GM19397 (cell line): Measurements from ENCODE around the gene SLC39A9.

ENCODE experiments used
- ATAC-seq: cut with Tn5 transposase; IDR thresholded peaks from one replicate; pipeline ENCODE4 v1.9.1; 2021; ENCODE audit warnings: mild to moderate bottlenecking, moderate library complexity; ENCODE audit not compliant: unreplicated experiment

SLC39A9 gene

DNA sequence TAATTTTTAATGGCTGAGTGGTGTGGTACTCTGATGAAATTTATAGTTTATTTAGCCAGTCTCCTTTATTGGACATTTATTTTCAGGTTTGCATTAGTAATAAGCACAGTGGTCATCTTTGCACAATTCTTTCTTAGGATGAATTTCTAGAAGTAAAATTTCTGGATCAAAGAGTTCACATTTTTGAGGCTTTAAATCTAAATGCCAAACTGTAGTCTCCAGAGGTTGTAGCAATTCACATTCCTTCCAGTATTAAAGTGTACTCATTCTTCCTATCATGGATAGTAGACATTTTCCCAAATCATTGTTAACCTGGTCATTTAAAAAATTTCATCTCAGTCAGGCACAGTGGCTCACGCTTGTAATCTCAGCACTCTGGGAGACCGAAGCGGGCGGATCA is 24.8 kb downstream of the SLC39A9 start:
- ATAC-seq: no peak

DNA sequence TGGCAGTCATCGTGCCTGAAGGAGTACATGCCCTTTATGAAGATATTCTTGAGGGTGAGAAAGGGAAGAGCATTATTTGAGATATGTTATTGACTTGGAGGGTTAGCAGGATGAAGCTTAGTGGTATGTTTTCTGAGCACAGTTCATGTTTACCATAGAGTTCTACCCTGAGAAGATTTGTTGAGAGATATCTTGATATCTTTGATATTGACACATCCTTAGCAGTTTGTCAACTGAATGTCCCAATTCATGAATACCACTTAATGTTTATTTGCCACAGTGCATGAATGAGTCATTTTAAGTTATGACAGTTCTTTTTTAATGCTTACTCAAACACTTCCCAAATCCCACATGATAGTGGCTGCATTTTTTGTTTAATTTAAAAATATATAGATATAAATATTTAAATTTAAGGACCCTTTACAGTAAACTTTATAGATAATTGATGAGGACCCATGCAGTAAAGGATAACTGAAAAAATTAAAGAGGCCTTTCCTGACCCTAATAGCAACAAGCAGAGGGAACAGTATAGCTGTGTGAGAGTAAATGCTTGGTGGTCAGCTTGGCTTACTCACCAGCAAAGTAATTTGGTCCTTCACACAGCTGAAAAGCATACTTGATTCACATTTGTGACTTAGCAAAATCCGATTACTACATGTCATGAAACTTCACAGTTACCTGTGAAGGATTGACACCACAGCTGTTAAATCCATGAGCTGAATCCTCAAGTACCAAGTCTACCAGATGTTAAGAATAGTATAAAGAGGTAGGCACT is 25.8 kb downstream of the SLC39A9 start:
- ATAC-seq: no peak

DNA sequence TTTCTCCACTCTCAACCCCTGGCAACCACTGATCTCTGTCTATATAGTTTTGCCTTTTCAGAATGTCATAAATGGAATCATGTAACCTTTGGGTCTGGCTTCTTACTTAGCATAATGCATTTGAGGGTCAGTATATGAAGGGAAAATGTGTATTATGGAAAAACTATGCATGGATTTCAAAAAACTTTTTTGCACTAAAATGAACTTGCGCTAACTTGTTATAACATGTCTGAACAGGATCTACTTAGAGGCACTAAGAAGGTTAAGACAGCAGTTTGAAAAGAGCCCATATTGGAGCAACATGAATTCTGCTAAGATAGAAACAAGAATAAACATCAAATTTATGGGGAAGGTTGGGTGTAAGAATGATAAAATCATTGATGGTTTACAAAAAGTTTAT is 29.1 kb downstream of the SLC39A9 start:
- no peak for ATAC-seq

DNA sequence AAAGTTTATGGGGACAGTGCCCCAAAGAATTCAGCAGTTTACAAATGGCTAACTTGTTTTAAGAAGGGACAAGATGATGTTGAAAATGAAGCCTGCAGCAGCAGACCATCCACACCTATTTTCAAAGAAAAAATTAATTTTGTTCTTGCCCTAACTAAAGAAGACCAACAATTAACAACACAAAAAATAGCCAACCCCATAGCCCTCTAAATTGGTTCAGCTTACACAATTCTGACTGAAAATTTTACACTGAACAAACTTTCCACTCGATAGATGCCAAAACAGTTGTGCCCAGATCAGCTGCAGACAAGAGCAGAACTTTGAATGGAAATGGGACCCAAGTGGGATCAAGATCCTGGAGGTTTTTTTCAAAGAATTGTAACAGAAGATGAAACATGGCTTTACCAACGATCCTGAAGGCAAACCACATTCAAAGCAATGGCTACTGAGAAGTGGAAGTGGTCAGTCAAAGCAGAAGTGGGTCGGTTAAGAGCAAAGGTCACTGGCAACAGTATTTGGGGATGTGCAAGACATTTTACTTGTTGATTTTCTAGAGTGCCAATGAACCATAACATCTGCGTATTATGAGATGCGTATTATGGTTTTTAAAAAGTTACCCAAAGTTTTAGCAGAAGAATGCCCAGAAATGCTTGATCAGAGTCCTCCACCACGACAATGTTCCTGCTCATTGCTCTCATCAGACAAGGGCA is 30.0 kb downstream of the SLC39A9 start:
- ATAC-seq: peak; percentile 69

DNA sequence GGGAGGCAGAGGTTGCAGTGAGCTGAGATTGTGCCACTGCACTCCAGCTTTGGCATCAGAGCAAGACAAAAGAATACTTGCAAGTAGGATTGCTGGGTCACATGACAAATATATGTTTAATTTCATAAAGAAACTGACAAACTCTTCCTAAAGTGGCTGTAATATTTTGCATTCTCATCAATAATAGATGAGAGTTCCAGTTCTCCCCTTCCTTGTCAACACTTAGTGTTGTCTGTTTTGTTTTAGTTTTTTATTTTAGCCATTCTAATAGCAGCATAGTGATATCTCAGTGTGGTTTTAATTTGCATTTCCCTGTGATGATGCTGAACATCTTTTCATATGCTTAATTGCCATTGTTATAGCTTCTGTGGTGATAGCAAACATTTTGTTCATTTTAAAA is 31.2 kb downstream of the SLC39A9 start:
- ATAC-seq: no peak

DNA sequence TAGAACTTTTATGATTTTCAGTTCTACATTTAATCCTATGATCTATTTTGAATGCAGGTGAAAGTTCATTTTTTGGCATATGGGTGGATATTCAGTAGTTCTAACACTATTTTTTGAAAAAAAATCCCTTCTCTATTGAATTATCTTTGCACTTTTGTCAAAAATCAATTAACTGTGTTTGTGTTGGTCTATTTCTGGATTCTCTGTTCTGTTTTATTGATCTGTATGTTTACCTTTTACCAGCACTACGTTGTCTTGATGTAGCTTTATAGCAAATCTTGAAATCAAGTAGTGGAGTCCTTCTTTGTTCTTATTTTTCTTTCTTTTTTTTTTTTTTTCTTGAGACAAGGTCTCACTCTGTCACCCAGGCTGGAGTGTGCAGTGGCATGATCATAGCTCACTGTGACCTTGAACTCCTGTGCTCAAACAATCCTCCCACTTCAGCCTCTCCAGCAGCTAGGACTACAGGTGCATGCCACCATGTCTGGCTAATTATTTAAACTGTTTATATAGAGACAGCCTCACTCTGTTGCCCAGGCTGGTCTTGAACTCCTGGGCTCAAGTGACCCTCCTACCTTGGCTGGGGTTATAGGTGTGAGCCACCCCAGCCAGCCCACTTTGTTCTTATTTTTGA is 31.9 kb downstream of the SLC39A9 start:
- no peak for ATAC-seq

DNA sequence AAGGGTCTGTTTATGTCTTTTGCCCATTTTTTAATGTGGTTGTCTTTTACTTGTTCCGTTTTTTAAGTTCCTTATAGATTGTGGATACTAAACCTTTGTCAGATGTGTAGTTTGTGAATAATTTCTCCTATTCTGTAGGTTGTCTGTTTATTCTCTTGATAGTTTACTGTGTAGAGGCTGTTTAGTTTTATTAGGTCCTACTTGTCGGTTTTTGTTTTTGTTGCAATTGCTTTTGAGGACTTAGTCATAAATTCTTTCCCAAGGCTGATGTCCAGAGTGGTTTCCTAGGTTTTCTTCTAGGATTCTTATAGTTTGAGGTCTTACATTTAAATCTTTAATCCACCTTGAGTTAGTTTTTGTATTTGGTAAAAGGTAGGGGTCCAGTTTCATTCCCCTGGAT is 33.9 kb downstream of the SLC39A9 start:
- ATAC-seq: no peak

DNA sequence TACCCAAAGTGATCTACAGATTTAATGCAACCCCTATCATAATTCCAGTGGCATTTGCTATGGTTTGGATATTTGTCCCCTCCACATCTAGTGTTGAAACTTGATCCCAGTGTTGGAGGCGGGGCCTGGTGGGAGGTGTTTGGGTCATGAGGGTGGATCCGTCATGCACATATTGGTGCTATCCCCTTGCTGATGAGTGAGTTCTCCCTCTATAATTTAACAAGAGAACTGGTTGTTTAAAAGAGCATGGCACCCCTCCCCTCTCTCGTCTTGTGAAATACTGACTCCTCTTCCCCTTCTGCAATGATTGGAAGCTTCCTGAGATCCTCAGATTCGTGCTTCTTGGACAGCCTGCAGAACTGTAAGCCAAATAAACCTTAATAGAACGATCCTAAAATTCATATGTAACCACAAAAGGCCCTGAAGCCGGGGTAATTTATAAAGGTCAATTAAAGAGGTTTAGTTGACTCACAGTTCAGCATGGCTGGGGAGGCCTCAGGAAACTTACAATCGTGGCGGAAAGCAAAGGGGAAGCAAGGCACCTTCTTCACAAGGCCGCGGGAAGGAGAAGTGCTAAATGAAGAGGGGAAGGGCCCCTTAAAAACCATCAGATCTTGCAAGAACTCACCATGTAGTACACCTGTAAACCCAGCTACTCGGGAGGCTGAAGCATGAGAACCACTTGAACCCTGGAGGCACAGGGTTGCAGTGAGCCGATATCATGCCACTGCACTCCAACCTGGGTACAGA is 41.2 kb downstream of the SLC39A9 start:
- no peak for ATAC-seq

DNA sequence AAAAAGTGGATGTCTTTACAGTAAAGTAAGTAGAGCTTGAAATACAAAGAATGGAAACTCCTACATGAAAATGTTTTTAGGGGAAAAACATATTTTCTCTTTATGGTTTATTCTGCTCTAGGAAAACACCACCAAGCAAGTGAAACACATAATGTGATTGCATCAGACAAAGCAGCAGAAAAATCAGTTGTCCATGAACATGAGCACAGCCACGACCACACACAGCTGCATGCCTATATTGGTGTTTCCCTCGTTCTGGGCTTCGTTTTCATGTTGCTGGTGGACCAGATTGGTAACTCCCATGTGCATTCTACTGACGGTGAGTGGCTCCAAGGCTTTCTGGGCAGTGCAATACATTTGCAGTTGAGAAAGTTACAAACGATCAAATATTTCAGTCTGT is 43.5 kb downstream of the SLC39A9 start:
- peak; percentile 91 for ATAC-seq

DNA sequence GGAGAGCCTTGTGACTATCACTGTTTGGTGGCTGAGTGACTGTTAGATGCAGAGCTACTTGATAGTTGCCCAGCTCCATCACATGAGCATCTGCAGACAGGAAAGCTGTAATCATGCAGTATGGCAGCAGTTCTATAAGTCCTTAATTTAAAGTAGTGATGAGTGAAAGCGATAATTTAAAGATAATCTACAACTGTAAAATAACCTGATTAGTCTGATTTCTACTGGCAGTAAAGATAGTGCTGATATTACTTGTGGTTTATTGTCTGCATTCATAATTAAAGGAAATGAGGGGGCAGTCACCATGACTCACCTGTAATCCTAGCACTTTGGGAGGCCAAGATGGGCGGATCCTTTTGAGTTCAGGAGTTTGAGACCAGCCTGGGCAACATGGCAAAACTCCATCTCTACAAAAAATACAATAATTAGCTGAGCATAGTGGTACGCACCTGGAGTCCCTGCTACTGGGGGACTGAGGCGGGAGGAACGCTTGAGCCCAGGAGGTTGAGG is 44.9 kb downstream of the SLC39A9 start:
- no peak for ATAC-seq

DNA sequence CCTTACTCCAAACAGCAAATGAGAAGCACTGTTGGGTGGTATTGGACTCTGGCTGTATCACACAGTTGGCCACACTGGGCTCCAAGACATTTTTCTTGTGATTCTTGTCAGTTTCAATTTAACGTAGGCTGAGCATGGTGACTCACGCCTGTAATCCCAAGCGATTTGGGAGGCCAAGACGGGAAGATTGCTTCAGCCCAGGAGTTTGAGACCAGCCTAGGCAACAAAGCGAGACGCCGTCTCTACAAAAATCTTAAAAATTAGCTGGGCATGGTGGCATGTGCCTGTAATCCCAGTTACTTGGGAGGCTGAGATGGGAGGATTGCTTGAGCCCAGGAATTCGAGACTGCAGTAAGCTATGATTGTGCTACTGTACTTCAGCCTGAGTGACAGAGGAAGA is 50.7 kb downstream of the SLC39A9 start:
- no peak for ATAC-seq

DNA sequence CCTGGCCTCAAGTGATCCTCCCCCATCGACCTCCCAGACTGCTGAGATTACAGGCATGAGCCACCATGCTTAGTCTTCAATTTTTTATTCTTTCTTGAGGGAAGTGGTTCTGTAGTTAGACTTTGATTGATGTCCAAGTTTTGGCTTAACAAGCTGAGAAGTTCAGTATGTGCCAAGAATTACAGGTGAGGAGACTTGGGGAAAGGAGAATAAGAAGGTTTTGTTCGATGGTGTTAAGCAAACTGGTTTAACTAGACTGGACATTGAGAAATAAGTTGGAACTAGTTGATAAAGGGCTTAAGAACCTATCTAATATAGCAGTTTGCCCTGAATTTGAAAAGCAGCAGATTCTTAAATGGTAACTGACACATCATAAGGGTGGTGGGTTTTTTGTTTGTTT is 53.4 kb downstream of the SLC39A9 start:
- ATAC-seq: no peak

DNA sequence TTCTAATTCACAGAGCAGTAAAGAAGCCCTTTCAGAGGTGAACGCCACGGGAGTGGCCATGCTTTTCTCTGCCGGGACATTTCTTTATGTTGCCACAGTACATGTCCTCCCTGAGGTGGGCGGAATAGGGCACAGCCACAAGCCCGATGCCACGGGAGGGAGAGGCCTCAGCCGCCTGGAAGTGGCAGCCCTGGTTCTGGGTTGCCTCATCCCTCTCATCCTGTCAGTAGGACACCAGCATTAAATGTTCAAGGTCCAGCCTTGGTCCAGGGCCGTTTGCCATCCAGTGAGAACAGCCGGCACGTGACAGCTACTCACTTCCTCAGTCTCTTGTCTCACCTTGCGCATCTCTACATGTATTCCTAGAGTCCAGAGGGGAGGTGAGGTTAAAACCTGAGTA is 59.9 kb downstream of the SLC39A9 start:
- no peak for ATAC-seq

DNA sequence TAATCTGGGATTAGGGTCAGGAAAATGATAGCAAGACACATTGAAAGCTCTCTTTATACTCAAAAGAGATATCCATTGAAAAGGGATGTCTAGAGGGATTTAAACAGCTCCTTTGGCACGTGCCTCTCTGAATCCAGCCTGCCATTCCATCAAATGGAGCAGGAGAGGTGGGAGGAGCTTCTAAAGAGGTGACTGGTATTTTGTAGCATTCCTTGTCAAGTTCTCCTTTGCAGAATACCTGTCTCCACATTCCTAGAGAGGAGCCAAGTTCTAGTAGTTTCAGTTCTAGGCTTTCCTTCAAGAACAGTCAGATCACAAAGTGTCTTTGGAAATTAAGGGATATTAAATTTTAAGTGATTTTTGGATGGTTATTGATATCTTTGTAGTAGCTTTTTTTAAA is 60.6 kb downstream of the SLC39A9 start:
- no peak for ATAC-seq

DNA sequence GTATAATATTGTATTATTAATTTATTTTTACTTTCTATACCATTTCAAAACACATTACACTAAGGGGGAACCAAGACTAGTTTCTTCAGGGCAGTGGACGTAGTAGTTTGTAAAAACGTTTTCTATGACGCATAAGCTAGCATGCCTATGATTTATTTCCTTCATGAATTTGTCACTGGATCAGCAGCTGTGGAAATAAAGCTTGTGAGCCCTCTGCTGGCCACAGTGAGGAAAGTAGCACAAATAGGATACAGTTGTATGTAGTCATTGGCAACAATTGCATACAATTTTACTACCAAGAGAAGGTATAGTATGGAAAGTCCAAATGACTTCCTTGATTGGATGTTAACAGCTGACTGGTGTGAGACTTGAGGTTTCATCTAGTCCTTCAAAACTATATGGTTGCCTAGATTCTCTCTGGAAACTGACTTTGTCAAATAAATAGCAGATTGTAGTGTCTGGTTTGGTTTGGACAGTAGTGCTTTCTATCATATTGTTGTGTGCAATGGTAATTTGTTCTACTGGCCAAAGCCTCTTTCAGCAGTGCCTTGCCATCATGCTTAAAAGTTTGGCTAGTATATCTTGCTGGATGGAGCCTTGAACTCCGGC is 61.7 kb downstream of the SLC39A9 start:
- ATAC-seq: no peak

DNA sequence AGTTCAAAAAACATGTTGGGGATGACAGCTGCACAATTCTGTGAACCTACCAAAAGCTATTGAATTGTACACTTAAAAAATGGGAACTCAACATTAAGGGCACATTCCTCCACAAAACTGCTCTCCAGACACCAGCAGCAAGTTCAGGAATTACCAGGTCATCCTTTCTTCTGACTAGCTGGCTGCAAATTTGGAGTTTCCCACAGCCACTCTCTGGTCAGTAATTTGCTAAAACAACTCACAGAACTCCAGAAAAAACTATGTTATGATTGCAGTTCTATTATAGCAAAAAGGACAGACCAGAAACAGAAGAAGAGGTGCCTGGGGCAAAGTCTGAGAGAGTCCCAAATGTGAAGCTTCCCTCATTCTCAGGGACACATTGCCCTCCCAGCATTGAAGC is 65.9 kb downstream of the SLC39A9 start:
- no peak for ATAC-seq

DNA sequence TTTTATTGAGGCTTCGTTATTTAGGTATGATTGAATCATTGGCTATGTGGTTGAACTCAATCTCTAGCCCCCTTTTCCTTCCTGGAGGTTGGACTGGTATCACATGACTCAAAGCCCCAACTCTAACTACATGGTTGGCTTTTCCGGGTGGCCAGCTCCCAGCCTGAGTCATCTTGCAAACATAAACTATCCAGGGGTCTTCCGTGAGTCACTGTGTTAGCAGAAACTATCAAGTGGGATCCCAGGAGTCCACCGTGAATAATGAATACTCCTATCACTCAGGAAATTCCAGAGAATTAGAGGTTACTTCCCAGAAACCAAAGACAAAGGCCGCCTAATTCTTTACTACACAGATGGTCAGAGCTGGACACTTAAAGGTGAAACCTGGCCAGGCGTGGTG is 66.3 kb downstream of the SLC39A9 start:
- no peak for ATAC-seq

DNA sequence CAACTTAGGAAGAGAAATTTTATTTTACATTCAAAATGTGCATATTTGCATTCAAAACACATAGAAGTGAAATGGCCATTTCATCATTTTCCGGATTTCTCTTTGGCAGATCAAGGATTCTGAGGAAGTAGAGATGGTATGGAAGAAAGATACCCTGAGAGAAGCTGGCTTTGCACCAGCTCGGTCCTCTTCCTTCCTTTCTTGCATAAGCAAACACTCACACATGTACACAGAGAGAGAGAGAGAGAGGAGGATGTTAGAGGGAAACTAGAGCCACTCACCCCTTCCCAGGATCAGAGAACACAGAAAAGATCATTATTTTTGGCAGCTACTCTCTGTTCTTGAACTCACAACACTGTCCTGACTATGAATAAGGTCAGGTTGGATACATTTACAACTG is 70.5 kb downstream of the SLC39A9 start:
- ATAC-seq: no peak

DNA sequence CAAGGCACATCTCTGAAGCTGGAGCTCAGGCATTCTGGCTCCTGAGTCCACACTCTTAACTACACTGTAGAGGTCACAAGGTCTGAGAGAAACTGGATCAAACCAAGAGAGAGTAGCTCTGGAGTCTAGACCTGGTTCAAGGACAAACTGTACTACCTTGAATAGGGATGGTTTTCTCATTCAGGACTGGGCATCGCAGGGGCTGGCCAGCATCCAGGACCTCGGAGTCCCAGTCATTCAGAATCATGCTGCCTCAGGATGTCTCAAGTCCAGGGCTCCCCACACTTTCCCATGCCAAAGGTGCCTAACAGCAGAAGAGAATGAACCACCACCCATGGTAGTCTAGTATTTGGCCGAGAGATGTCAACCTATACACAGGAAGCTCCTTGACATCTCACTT is 72.9 kb downstream of the SLC39A9 start:
- no peak for ATAC-seq

DNA sequence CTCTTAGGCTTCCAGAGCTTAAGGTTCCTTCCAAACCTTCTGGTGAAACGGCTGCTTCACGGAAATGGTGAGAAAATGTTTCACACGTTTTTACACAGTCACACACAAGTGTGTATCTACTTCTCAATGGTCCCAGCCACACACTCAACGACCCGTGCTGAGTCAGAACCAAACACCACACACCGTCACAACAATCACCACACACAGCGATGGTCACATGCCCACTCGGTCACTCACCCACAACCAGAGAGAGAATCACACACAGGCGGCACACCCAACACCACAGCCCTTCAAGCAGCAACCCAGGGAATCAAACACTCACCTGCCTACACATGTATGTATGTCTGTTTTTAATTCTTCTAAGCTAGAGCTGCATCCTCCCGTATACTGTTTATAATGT is 73.4 kb downstream of the SLC39A9 start:
- no peak for ATAC-seq

DNA sequence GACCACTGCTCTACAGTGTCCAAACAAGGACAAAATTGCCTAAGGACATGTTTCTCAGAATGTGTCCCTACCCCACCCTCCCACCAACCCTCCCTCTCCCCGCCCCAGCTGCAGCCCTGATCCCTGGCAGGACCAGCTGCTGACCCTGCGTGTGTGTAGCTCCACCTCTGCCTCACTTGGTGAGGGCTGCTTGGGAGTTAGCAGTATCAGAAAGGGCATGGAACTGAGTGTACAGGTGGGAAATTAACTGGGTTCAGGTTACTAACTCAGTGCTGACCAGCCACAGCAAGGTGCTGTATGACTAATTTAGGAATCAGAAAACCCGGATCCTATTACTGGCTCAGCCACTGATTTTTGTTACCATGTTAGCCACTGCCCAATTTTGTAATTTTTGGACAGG is 74.8 kb downstream of the SLC39A9 start:
- no peak for ATAC-seq
